Mesendoderm (in vitro differentiated cells): ENCODE measurements around the gene LMTK3.

Experiments
- DNase-seq: peaks from one replicate; pipeline ENCODE4 v3.0.0; 2013
- H2AK5ac ChIP-seq: 2 replicates; pipeline ENCODE4 v1.6.1; 2013; ENCODE audit warnings: low read length, inconsistent platforms
- H2BK120ac ChIP-seq: 2 replicates; pipeline ENCODE4 v1.6.1; 2013; ENCODE audit warnings: low read depth, mild to moderate bottlenecking, low read length, moderate library complexity, mixed read lengths
- H2BK15ac ChIP-seq: replicated peaks from 2 replicates; pipeline ENCODE4 v1.6.1; 2013; ENCODE audit warnings: low read depth, mild to moderate bottlenecking, moderate library complexity
- H2BK5ac ChIP-seq: 2 replicates; pipeline ENCODE4 v1.6.1; 2013; ENCODE audit warnings: low read length, inconsistent platforms
- H3K18ac ChIP-seq: 2 replicates; pipeline ENCODE4 v1.6.1; 2013; ENCODE audit warnings: mild to moderate bottlenecking, low read length, mixed read lengths
- H3K23ac ChIP-seq: one replicate; pipeline ENCODE4 v1.6.1; 2013; ENCODE audit warnings: low read length
- H3K27ac ChIP-seq: 2 replicates; pipeline ENCODE4 v1.5.1; 2013; ENCODE audit warnings: low read depth, mild to moderate bottlenecking, inconsistent platforms, low read length, moderate library complexity
- H3K27me3 ChIP-seq: 2 replicates; pipeline ENCODE4 v1.6.1; 2013; ENCODE audit warnings: low read length, control low read depth, mild to moderate bottlenecking, inconsistent platforms; ENCODE audit not compliant: insufficient read depth, poor library complexity
- H3K36me3 ChIP-seq: 2 replicates; pipeline ENCODE4 v1.6.1; 2013; ENCODE audit warnings: low read length, inconsistent platforms; ENCODE audit not compliant: control insufficient read depth, insufficient read depth
- H3K4ac ChIP-seq: one replicate; pipeline ENCODE4 v1.6.1; 2013; ENCODE audit warnings: low read depth, mild to moderate bottlenecking, low read length, moderate library complexity
- H3K4me1 ChIP-seq: 2 replicates; pipeline ENCODE4 v1.6.1; 2013; ENCODE audit warnings: low read depth, low read length, inconsistent platforms; ENCODE audit not compliant: control insufficient read depth
- H3K4me2 ChIP-seq: 2 replicates; pipeline ENCODE4 v1.6.1; 2013; ENCODE audit warnings: low read length
- H3K4me3 ChIP-seq: 2 replicates; pipeline ENCODE4 v1.5.1; 2013; ENCODE audit warnings: mild to moderate bottlenecking, low read length
- H3K56ac ChIP-seq: one replicate; pipeline ENCODE4 v1.6.1; 2013; ENCODE audit warnings: low read length
- H3K79me1 ChIP-seq: 2 replicates; pipeline ENCODE4 v1.6.1; 2013; ENCODE audit warnings: low read length, inconsistent platforms
- H3K79me2 ChIP-seq: 2 replicates; pipeline ENCODE4 v1.6.1; 2013; ENCODE audit warnings: mild to moderate bottlenecking, low read length; ENCODE audit not compliant: control insufficient read depth, insufficient read depth
- H3K9ac ChIP-seq: 2 replicates; pipeline ENCODE4 v1.6.1; 2013; ENCODE audit warnings: low read length, inconsistent platforms
- H4K5ac ChIP-seq: one replicate; pipeline ENCODE4 v1.6.1; 2013; ENCODE audit warnings: low read length
- H4K8ac ChIP-seq: one replicate; pipeline ENCODE4 v1.6.1; 2013; ENCODE audit warnings: low read depth, mild to moderate bottlenecking, control low read depth, low read length, moderate library complexity
- WGBS: extraction: QIAGEN DNeasy Blood & Tissue Kit; methylation state at CpG from one replicate; pipeline ENCODE4 v1.1.7; 2013; ENCODE audit warnings: low lambda C conversion rate, missing lambda C conversion rate; ENCODE audit not compliant: insufficient coverage; ENCODE audit errors: extremely low coverage; 5-methylcytosine and 5-hydroxymethylcytosine counted together

The LMTK3 gene

DNA sequence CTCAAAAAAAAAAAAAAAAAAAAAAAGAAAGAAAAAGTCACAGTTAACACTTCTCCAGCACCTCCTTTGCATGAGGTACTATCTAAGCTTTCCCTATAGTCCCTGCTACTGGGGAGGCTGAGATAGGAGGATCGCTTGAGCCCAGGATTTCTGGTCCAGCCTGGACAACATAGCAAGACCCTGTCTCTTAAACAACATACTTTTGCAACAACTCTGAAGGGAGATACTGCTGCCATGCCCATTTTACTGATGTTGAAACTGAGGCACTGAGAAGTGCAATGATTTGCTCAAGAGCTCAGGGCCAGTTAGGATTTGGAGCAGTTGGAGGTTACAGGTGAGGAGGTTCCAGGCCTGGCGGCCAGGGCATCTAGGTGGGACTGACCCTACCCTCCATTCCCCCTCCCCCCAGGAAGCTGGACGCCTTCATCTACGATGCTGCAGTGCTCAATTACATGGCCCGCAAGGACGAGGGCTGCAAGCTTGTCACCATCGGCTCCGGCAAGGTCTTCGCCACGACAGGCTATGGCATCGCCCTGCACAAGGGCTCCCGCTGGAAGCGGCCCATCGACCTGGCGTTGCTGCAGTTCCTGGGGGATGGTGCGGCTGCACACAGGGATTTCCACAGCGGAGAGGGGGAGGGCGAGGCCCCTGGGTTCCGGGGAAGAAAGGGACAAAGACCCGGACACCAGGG lies 70.1 kb downstream of the LMTK3 start:
- peaks cover 2% of the 10 kb centered on the region for H3K79me1 ChIP-seq
- no peak overlapping the region for H2BK120ac ChIP-seq
- no peak overlapping the region for H3K27ac ChIP-seq

DNA sequence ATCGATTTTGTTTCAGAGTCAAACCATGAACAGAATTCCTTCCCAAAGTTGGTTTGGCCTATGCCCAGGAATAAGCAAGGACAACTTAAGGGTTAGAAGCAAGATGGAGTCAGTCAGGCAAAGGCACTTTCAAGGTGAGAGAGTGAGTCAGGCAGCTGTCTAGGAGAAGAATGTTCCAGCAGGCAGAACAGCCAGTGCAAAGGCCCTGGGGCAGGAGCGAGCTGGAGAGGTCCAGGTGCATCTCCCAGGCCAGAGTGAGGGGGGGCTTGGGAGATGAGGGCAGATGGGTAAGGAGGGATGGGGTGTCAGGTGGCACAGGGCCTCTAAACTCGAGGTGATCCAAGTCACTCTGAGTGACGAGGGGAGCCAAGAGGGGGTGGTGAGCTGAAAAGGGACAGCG lies 75.0 kb downstream of the LMTK3 start:
- no peak overlapping the region for H3K4ac ChIP-seq
- no peak overlapping the region for H3K4me3 ChIP-seq
- DNase-seq = no peak
- H3K79me1 ChIP-seq = no peaks in the 10 kb centered on the region
- no peak overlapping the region for H3K4me2 ChIP-seq
- no CpG with 5 or more reads among the region's 5 CpGs for WGBS
- H4K8ac ChIP-seq = no peak overlapping the region
- no peaks in the 10 kb centered on the region for H3K27me3 ChIP-seq
- H3K9ac ChIP-seq = no peak overlapping the region
- no peaks in the 10 kb centered on the region for H3K36me3 ChIP-seq
- H3K27ac ChIP-seq = no peak overlapping the region
- H2BK15ac ChIP-seq = no peak overlapping the region
- H3K79me2 ChIP-seq = no peaks in the 10 kb centered on the region
- no peak overlapping the region for H2BK120ac ChIP-seq
- no peak overlapping the region for H2AK5ac ChIP-seq
- no peak overlapping the region for H4K5ac ChIP-seq
- no peak overlapping the region for H2BK5ac ChIP-seq
- no peak overlapping the region for H3K56ac ChIP-seq
- no peak overlapping the region for H3K18ac ChIP-seq
- H3K23ac ChIP-seq = no peak overlapping the region
- H3K4me1 ChIP-seq = no peaks in the 10 kb centered on the region

More for the DNA sequence above, 70.1 kb downstream of the LMTK3 start:
- no peaks in the 10 kb centered on the region for H3K27me3 ChIP-seq
- H3K36me3 ChIP-seq = no peaks in the 10 kb centered on the region
- no peak overlapping the region for H4K8ac ChIP-seq
- no peak overlapping the region for H3K4ac ChIP-seq
- H2BK15ac ChIP-seq = no peak overlapping the region
- H3K4me1 ChIP-seq = peaks cover 6% of the 10 kb centered on the region
- no peak overlapping the region for H2AK5ac ChIP-seq
- H3K18ac ChIP-seq = no peak overlapping the region
- peaks cover 5% of the 10 kb centered on the region for H3K79me2 ChIP-seq
- DNase-seq = no peak
- H3K9ac ChIP-seq = no peak overlapping the region
- WGBS = no CpG with 5 or more reads among the region's 20 CpGs
- no peak overlapping the region for H4K5ac ChIP-seq
- H2BK5ac ChIP-seq = no peak overlapping the region
- H3K4me2 ChIP-seq = no peak overlapping the region
- H3K23ac ChIP-seq = no peak overlapping the region
- no peak overlapping the region for H3K4me3 ChIP-seq
- H3K56ac ChIP-seq = no peak overlapping the region
